ENCODE results near the gene SMARCD3. TPM values are rescaled to one million over a fixed set of nuclear protein-coding genes. Genes with fewer than 3 reads are reported as not detected.
A peak's percentile ranks its signal among the peaks of the same experiment; 100 is the strongest.

The SMARCD3 gene
- total and polyA plus RNA-seq, 2 of the 4 experiments (the other 2 are of a cell fraction) = 37.5 to 48.5 TPM

DNA sequence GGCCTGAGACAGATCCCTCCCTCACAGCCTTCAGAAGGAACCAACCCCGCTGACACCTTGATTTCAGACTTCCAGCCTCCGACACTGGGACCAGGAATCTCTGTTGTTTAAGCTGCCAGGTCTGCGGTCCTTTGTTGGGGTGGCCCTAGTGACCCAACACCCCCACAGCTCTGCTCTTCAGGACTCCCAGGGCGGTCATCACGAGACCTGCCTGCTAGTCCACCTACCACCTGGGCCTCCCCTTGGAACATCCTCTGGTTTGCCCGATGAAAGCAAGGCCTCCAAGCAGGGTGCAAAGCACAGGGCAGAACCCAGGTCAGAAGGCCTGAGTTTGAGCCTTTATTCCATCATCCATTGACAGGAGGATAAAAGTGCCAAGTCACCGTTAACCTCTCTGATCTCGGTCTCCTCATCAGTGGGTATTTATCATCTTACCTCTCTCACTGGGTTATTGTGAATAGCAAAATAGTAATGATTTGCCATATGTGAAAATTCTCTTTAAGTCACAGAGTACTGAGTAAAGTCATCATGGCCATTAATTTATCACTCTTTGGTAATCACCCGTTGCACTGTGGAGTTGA is 16.9 kb upstream of the SMARCD3 start:
- POLR2A ChIA-PET (ENCODE audit: unreplicated experiment) = no interaction called here
- no peak overlapping the region for H2AK9ac ChIP-seq (replicated peaks; ENCODE audit: low read depth, low read length, poor library complexity)
- no peaks in the 10 kb centered on the region for H3K4me1 ChIP-seq (ENCODE audit: control insufficient read depth, insufficient read depth, low read length)
- in situ Hi-C loops (cut with MboI; ENCODE audit: low sequenced_read_pairs) (no loop called here), dilution Hi-C loops (cut with HindIII; ENCODE audit: low sequenced_read_pairs, unreplicated experiment) (no loop called here), intact Hi-C loops (cut with micrococcal nuclease) (no loop called here)
- ATAC-seq (ENCODE audit: low read depth) (no peak), DNase-seq (no peak)
- H3K27ac ChIP-seq (ENCODE audit: insufficient read depth, low read length) = no peak overlapping the region
- peaks cover 33% of the 10 kb centered on the region for H3K27me3 ChIP-seq (ENCODE audit: control insufficient read depth, insufficient read depth, low read length)
- no peak overlapping the region for H3K23ac ChIP-seq (ENCODE audit: low read depth, low read length)
- WGBS, 2 experiments (ENCODE audit: extremely low coverage in 2 of 2, insufficient read length in 1 of 2) = 75% methylated on average over 6 of the region's 9 CpGs; no CpG with 5 or more reads in 1 of the 2 experiments
- no peak overlapping the region for H3K4ac ChIP-seq (ENCODE audit: low read depth, low read length)
- H3K56ac ChIP-seq (ENCODE audit: extremely low read depth, insufficient read depth, low read length) = no peak overlapping the region
- no peaks in the 10 kb centered on the region; the same call in 1 of the 2 replicates for H3K36me3 ChIP-seq (ENCODE audit: control insufficient read depth, insufficient read depth, low read length)
- no peaks in the 10 kb centered on the region for H3K9me3 ChIP-seq (ENCODE audit: control insufficient read depth, insufficient read depth, low read length)
- H3K79me1 ChIP-seq (ENCODE audit: low read depth in 1 of 2, low read length in 2 of 2) = no peaks in the 10 kb centered on the region
- no peak overlapping the region for H2AFZ ChIP-seq (replicated peaks; ENCODE audit: low read length, poor library complexity)
- H4K8ac ChIP-seq (ENCODE audit: low read depth in 2 of 2, low read length in 2 of 2) = no peak overlapping the region
- H4K91ac ChIP-seq (ENCODE audit: insufficient read depth, low read depth, low read length) = no peak overlapping the region
- no peak overlapping the region for H2BK20ac ChIP-seq (ENCODE audit: low read depth, low read length)
- H2BK120ac ChIP-seq (ENCODE audit: low read depth, low read length) = no peak overlapping the region
- no peak overlapping the region for H2BK5ac ChIP-seq (ENCODE audit: low read depth, low read length, poor library complexity, severe bottlenecking)
- H4K5ac ChIP-seq (ENCODE audit: low read depth, low read length) = no peak overlapping the region
- H3K4me2 ChIP-seq (ENCODE audit: low read depth, low read length) = no peak overlapping the region
- no peak overlapping the region for H3K18ac ChIP-seq (ENCODE audit: low read depth, low read length)
- H3K9me1 ChIP-seq (ENCODE audit: insufficient read depth, low read length) = no peaks in the 10 kb centered on the region
- H2AK5ac ChIP-seq (ENCODE audit: low read depth, low read length) = no peak overlapping the region
- BruUV-seq (replicated peaks) = no TSS peak
- no peak overlapping the region for H3K9ac ChIP-seq (ENCODE audit: low read depth, low read length)
- no peak overlapping the region for H3K14ac ChIP-seq (replicated peaks; ENCODE audit: low read depth, low read length)
- H3K4me3 ChIP-seq (ENCODE audit: insufficient read depth, low read depth, low read length) = no peak overlapping the region
- H4K20me1 ChIP-seq (ENCODE audit: insufficient read depth, low read length) = no peaks in the 10 kb centered on the region
- CTCF ChIA-PET = no interaction called here
- TF ChIP-seq, protein P1, sequence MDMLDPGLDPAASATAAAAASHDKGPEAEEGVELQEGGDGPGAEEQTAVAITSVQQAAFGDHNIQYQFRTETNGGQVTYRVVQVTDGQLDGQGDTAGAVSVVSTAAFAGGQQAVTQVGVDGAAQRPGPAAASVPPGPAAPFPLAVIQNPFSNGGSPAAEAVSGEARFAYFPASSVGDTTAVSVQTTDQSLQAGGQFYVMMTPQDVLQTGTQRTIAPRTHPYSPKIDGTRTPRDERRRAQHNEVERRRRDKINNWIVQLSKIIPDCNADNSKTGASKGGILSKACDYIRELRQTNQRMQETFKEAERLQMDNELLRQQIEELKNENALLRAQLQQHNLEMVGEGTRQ (IDR thresholded peaks at IDR 0.05; ENCODE audit: low read depth, low read length) = no peak
- TF ChIP-seq NFE2L2 (IDR thresholded peaks at IDR 0.05; ENCODE audit: low read depth, low read length) (peak; percentile 63), CHD1 (IDR thresholded peaks at IDR 0.05; ENCODE audit: low read depth, low read length) (no peak), RCOR1 (IDR thresholded peaks at IDR 0.05; ENCODE audit: insufficient replicate concordance, low read length) (no peak), CEBPB (IDR thresholded peaks at IDR 0.05; ENCODE audit: low read depth, low read length) (no peak)
- H2BK15ac ChIP-seq (ENCODE audit: low read depth, low read length) = no peak overlapping the region
